ENCODE results near the gene JAZF1. TPM values are rescaled to one million over a fixed set of nuclear protein-coding genes. Genes with fewer than 3 reads are reported as not detected.

The JAZF1 gene
- total RNA-seq, 2 donors from 2014 or later: 4.0 to 4.9 TPM

DNA sequence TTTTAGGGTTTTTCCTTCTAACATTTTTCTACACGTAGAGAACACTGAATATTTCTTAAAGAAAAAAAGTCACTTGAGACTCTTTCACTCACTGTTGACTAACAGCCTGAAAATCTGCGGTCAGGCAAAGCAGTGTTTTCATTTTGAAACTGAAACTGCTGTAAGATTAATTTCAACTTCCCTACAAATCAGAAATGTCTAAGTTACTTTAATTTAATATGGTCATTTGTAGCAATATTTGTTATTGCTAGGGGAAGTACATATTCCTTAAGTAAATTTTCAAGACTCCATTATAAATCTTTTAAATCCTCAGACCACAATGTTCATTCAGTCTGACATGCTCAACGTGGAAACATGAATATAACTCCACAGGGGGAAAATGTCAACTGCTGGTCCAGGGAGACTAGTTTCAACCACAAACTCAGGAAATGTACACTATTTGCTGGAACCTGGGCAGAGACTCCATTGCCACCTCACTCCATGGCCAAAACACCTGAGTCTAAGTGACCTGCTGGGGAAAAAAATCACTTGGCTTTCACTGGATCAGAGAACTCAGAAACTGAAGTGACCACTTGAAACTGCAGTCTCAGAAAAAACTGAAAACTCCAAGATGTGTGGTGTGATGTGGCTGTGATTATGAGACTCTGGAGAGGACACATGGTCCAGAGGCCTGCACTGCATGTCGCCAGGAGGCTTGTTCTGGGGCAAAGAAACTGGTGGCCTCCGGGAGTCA is 279.4 kb downstream of the JAZF1 start:
- Histone ChIP-seq H3K9me3 (no peaks in the 10 kb centered on the region), H3K27me3 (no peaks in the 10 kb centered on the region), H3K4me3 (no peak overlapping the region), H3K27ac (peak overlapping the region in 2 of 4 donors; percentile 4 to 27), H3K36me3 (replicated peaks in 1 of 2; ENCODE audit: insufficient read depth in 1 of 2, low read depth in 2 of 2) (no peaks in the 10 kb centered on the region), H3K4me1 (peaks cover 25% of the 10 kb centered on the region)
- ATAC-seq: no peak
- DNase-seq: no peak
- no peak for TF ChIP-seq CTCF (IDR thresholded peaks at IDR 0.05)
- TF ChIP-seq POLR2A (IDR thresholded peaks at IDR 0.05): no peak
- intact Hi-C loops (cut with DNase I): no loop called here
- WGBS, 2 donors: 66 to 69% methylated on average over 5 of the region's 5 CpGs

DNA sequence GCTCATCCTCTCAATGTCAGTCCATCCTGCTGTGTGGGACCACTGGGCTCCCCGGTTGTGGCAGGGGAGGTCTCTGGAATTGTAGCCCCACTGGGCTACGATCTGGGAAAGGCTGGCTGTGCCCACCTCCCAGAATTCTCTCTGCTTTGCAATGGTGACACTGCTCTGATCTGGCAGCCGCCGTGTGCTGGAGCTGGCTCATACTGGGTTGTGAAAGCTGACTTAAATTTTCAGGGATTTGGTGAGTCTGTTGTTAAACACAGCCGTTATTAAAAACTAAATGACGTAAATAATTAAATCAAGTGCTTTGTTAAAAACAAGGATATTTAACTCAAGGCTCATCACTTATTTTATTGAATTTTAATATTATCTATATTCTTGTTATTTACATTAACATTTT is 280.6 kb downstream of the JAZF1 start:
- no peaks in the 10 kb centered on the region for H3K27me3 ChIP-seq
- ATAC-seq: no peak

GRCh38 chr7:27899601-27900000 is 281.0 kb downstream of the JAZF1 start:
- H3K36me3 ChIP-seq (replicated peaks in 1 of 2; ENCODE audit: insufficient read depth in 1 of 2, low read depth in 2 of 2): no peaks in the 10 kb centered on the region
- no peak for ATAC-seq
- H3K4me1 ChIP-seq: peaks cover 25% of the 10 kb centered on the region

More for the DNA sequence above, 280.6 kb downstream of the JAZF1 start:
- DNase-seq: no peak
- Histone ChIP-seq H3K36me3 (replicated peaks in 1 of 2; ENCODE audit: insufficient read depth in 1 of 2, low read depth in 2 of 2) (no peaks in the 10 kb centered on the region), H3K9me3 (no peaks in the 10 kb centered on the region), H3K27ac (no peak overlapping the region), H3K4me1 (peaks cover 25% of the 10 kb centered on the region), H3K4me3 (no peak overlapping the region)
- TF ChIP-seq CTCF (IDR thresholded peaks at IDR 0.05) (no peak), POLR2A (IDR thresholded peaks at IDR 0.05) (no peak)
- intact Hi-C loops (cut with DNase I): no loop called here
- 95% methylated on average over 4 to 6 of the region's 6 CpGs for WGBS, 2 donors

DNA sequence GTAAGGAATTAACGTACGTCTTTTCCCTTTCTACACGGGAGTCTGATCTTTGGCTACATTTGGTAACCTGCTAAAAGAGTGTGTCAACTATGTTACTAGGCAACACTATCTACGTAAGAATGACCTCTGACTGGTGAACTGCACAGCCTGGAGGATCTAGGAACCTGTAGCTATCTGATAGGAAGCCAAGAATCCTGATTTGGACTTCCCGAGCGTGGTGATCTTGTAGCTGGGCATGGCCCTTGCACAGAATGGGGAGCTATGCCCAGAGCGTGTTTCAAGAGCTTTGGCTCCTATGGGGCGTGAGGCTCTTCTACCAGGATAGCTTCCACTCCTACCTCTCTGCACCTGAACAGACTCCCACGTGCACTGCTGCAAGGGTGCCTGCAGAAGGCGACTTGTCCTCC is 283.2 kb downstream of the JAZF1 start:
- TF ChIP-seq CTCF (IDR thresholded peaks at IDR 0.05): no peak
- TF ChIP-seq POLR2A (IDR thresholded peaks at IDR 0.05): no peak
- peaks cover 25% of the 10 kb centered on the region for H3K4me1 ChIP-seq
- WGBS, 2 donors: 19 to 27% methylated on average over 8 to 10 of the region's 10 CpGs

More at GRCh38 chr7:27899601-27900000, 281.0 kb downstream of the JAZF1 start:
- intact Hi-C loops (cut with DNase I): no loop called here
- DNase-seq: no peak
- no peak overlapping the region for H3K4me3 ChIP-seq
- no peak for TF ChIP-seq CTCF (IDR thresholded peaks at IDR 0.05)
- TF ChIP-seq POLR2A (IDR thresholded peaks at IDR 0.05): no peak
- no peaks in the 10 kb centered on the region for H3K9me3 ChIP-seq
- no peak overlapping the region for H3K27ac ChIP-seq
- no peaks in the 10 kb centered on the region for H3K27me3 ChIP-seq
- WGBS, 2 donors: 96 to 100% methylated on average over 1 to 2 of the region's 2 CpGs

GRCh38 chr7:27897001-27897400 is 283.6 kb downstream of the JAZF1 start:
- DNase-seq: peak in 1 of 4 donors; percentile 12
- ATAC-seq: no peak
- TF ChIP-seq POLR2A (IDR thresholded peaks at IDR 0.05) (no peak), CTCF (IDR thresholded peaks at IDR 0.05) (no peak)
- no peaks in the 10 kb centered on the region for H3K27me3 ChIP-seq
- peaks cover 25% of the 10 kb centered on the region for H3K4me1 ChIP-seq
- 41 to 55% methylated on average over 6 of the region's 6 CpGs for WGBS, 2 donors
- no peaks in the 10 kb centered on the region for H3K9me3 ChIP-seq
- intact Hi-C loops (cut with DNase I): no loop called here
- H3K27ac ChIP-seq: peak overlapping the region in 1 of 4 donors; percentile 8
- H3K36me3 ChIP-seq (replicated peaks in 1 of 2; ENCODE audit: insufficient read depth in 1 of 2, low read depth in 2 of 2): no peaks in the 10 kb centered on the region
- H3K4me3 ChIP-seq: no peak overlapping the region

More for the DNA sequence above, 283.2 kb downstream of the JAZF1 start:
- intact Hi-C loops (cut with DNase I): no loop called here
- ATAC-seq (peak; percentile 93), DNase-seq (peak; percentile 23 to 48 (median 28))
- Histone ChIP-seq H3K36me3 (replicated peaks in 1 of 2; ENCODE audit: insufficient read depth in 1 of 2, low read depth in 2 of 2) (no peaks in the 10 kb centered on the region), H3K4me3 (no peak overlapping the region), H3K9me3 (no peaks in the 10 kb centered on the region), H3K27ac (peak overlapping the region in 1 of 4 donors; percentile 8), H3K27me3 (no peaks in the 10 kb centered on the region)
